BE2C (cell line): ENCODE results near the gene KRT5.

Experiments used
- DNase-seq: peaks from one replicate; pipeline ENCODE4 v3.0.0-alpha.2; 2020
- H3K27me3 ChIP-seq: fragments of 250-450 bp; sonication (Bioruptor Pico); 2 replicates; pipeline ENCODE4 v1.5.1; 2020; ENCODE audit warnings: mild to moderate bottlenecking
- H3K36me3 ChIP-seq: fragments of 250-450 bp; sonication (Bioruptor Pico); 2 replicates; pipeline ENCODE4 v1.5.1; 2020; ENCODE audit warnings: mild to moderate bottlenecking
- H3K4me1 ChIP-seq: fragments of 250-450 bp; sonication (Bioruptor Pico); 2 replicates; pipeline ENCODE4 v1.5.1; 2020
- H3K4me3 ChIP-seq: 2 replicates; pipeline ENCODE4 v1.5.1; 2011; ENCODE audit warnings: low read depth, low read length
- H3K9me3 ChIP-seq: fragments of 250-450 bp; sonication (Bioruptor Pico); 2 replicates; pipeline ENCODE4 v1.5.1; 2020
- CTCF ChIP-seq: IDR thresholded peaks from 2 replicates; pipeline ENCODE4 v1.5.1; 2012; ENCODE audit warnings: mild to moderate bottlenecking, low read depth, low read length

The KRT5 gene

GRCh38 chr12:52514471-52515318 is 5.5 kb downstream of the KRT5 start:
- Histone ChIP-seq H3K27me3 (peaks cover 13% of the 10 kb centered on the region), H3K4me3 (no peak overlapping the region), H3K4me1 (no peaks in the 10 kb centered on the region), H3K36me3 (no peaks in the 10 kb centered on the region), H3K9me3 (no peaks in the 10 kb centered on the region)
- DNase-seq = no peak
- no peak for TF ChIP-seq CTCF

- H3K4me3 ChIP-seq = no peak overlapping the region
- no peak for TF ChIP-seq CTCF
- no peaks in the 10 kb centered on the region for H3K4me1 ChIP-seq
- no peaks in the 10 kb centered on the region for H3K36me3 ChIP-seq
- DNase-seq = no peak
- H3K9me3 ChIP-seq = no peaks in the 10 kb centered on the region
- H3K27me3 ChIP-seq = peaks cover 9% of the 10 kb centered on the region
Observed at GRCh38 chr12:52513736-52514135, 6.5 kb downstream of the KRT5 start.

GRCh38 chr12:52508211-52508610 is 12.0 kb downstream of the KRT5 start:
- no peak for DNase-seq
- no peak for TF ChIP-seq CTCF
- H3K36me3 ChIP-seq = no peaks in the 10 kb centered on the region

GRCh38 chr12:52506858-52507715 is 13.1 kb downstream of the KRT5 start:
- Histone ChIP-seq H3K36me3 (no peaks in the 10 kb centered on the region), H3K27me3 (peaks cover 4% of the 10 kb centered on the region), H3K9me3 (no peaks in the 10 kb centered on the region), H3K4me1 (no peaks in the 10 kb centered on the region), H3K4me3 (no peak overlapping the region)
- TF ChIP-seq CTCF = peak; percentile 60
- no peak for DNase-seq

More at GRCh38 chr12:52508211-52508610, 12.0 kb downstream of the KRT5 start:
- H3K27me3 ChIP-seq = peaks cover 7% of the 10 kb centered on the region
- H3K9me3 ChIP-seq = no peaks in the 10 kb centered on the region
- no peaks in the 10 kb centered on the region for H3K4me1 ChIP-seq
- H3K4me3 ChIP-seq = no peak overlapping the region

GRCh38 chr12:52502877-52503276 is 17.3 kb downstream of the KRT5 start:
- DNase-seq = no peak
- Histone ChIP-seq H3K36me3 (no peaks in the 10 kb centered on the region), H3K27me3 (peaks cover 17% of the 10 kb centered on the region), H3K4me3 (no peak overlapping the region), H3K9me3 (no peaks in the 10 kb centered on the region), H3K4me1 (no peaks in the 10 kb centered on the region)
- TF ChIP-seq CTCF = no peak
